ENCODE results near the gene ADAP2.
A peak's percentile ranks its signal among the peaks of the same experiment; 100 is the strongest.
"Not testable (repeated sequence)": the region's sequence is repeated elsewhere in the genome, so short reads cannot be mapped to it uniquely, and the experiment has no call there.

Gene ADAP2

GRCh38 chr17:30931582-30931981, 9.8 kb downstream of the ADAP2 start:
- DNase-seq, result not testable (repeated sequence)

DNA sequence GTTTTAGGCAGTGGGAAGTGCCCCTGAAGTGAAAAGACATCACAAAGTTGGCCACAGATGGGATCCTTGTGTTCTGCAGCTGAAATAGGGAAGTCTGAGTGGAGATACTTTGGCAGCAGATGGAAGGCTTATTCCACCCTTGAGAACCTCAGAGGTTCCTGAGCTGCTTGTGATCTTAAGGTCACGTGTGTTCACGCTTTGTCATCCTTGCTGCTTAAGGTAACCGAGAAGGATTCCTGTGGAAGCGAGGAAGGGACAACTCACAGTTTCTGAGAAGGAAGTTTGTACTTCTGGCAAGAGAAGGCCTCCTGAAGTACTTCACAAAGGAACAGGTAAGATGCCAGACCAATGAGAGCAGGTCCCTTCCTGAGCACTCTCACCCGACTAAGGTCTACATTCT, 12.2 kb downstream of the ADAP2 start:
- DNase-seq, result no peak

DNA sequence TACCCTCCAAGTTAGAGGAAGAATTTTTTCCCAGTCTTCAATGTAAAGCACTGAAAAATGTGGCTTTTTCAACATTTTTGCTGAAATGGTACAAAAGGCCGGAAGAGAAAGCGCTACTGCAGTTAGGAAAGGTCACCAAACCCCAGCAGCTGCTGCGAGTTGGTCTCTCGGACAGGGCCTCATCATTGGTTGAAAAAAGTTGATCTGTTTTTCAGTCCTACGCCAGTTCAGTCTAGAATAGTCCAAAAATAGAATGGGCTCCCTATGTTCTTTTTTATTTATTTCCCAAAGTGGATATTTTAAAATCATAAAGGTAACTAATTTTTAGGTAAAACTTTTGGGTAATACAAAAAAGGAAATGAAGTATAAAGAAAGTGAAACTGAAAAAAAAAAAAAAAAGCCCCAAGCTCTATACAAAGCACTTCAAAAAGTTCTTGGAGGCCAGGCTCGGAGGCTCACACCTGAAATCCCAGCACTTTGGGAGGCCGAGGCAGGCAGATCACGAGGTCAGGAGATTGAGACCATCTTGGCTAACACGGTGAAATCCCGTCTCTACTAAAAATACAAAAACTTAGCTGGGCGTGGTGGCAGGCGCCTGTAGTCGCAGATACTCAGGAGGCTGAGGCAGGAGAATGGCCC, 17.4 kb downstream of the ADAP2 start:
- no peak for DNase-seq

GRCh38 chr17:30942308-30943079, 20.7 kb downstream of the ADAP2 start:
- no peak for DNase-seq

DNA sequence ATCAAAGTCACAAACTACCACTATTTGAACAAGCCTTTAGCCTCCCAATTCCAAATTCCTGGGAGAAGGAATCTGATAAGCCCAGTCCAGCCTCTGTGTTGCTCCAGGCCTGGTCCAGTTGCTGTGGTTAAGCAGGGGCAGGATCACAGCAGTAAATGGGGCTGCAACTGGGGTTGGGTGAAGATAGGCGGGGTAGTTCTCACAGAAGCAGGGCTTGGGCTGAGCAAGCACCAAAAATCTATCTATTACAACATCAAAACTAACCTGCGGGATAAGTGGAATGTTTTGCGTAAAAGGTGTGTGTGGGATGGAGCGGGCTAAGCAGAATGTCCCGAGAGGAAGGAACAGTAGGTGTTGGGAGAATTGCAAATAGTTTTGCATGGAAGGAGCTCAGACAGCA, 26.1 kb downstream of the ADAP2 start:
- no peak for DNase-seq

GRCh38 chr17:30950189-30950588, 28.4 kb downstream of the ADAP2 start:
- no peak for DNase-seq

- peak; percentile 76 for DNase-seq
Observed at GRCh38 chr17:30950669-30951399, 29.1 kb downstream of the ADAP2 start.

GRCh38 chr17:30952638-30953393, 31.1 kb downstream of the ADAP2 start:
- DNase-seq, result no peak

DNA sequence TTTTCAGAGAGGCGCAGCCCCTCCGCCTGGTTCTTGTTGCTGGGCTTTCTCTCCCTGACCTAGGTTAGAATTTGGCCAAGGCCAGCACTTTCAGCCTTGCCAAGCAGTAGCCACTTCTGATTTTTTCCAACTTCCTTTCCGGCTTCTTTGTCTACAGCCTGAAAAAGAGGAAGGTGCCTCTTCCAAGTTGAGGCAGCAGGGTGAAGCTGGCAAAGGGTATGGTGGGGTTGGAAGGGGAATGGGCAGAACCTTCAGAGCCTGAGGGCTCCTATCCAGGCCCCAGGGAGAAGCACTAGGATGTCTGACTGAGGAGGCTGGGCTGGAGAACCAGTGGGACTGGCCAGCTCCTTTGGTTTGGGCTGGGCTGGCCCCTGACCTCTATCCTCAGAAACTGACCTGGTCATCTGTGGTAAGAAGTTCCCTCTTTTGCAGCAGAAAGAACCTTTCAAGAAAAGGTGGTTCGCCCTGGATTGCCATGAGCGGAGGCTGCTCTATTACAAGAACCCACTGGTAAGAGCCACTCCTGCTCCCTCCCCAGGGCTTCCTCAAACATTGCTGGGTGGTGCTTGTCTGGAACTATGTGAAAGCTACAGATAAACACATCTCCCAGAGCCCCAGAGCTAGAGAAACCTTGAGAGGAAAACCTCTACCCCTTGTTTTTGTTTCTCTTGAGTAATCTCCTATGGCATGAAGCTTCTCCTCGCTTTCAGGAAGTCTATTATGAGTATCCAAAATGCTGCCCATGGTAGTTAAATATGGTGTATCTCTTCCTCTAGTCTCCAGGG, 32.5 kb downstream of the ADAP2 start:
- DNase-seq, result no peak

DNA sequence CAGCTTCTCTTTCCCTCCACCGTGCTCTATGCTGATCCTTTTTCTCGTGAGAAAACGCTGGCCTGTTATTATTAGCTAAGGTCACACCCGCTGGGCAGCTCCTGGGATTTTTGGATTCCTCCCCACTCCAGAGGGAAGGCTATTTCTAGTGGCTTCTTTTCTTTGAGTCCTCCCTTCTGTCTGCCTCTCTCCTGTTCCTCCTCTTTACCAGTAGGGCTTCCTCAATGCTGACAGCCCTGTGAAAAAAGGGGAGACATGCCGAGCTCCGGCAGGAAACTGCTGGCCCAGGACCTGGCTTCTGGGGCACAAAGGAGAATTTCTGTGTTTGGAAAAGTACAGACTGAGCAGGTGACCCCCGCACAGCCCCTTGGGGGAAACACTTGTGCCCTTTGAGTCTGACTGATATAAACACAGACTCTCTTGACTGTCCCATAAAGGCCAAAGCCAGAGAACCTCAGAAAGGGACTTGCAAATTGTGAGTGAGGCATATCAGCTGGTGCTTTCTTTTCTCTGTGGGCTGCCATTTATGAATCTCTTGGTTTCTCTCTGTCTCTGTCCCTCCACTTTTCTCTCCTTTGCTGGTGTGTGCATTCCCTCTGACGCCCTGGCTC, 35.1 kb downstream of the ADAP2 start:
- DNase-seq, result no peak

DNA sequence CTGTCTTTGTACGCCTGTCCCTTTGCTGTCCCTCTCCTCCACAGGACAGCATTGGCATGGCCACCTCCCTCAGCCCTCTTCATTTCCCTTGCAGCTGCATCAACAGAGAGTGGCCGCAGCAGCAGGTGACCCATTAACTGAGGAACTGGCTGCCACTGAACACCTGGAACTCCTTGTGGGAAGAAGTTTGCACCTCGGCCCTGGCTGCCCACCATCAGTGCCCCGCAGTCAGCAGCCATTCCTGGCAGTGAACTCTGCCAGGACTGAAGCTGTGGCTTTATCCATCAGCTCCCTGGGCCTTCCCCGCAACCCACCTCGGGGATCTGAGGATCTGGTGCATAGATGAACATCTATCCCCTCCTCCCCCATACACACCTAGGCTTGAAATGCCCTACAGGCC, 36.0 kb downstream of the ADAP2 start:
- DNase-seq, result no peak

DNA sequence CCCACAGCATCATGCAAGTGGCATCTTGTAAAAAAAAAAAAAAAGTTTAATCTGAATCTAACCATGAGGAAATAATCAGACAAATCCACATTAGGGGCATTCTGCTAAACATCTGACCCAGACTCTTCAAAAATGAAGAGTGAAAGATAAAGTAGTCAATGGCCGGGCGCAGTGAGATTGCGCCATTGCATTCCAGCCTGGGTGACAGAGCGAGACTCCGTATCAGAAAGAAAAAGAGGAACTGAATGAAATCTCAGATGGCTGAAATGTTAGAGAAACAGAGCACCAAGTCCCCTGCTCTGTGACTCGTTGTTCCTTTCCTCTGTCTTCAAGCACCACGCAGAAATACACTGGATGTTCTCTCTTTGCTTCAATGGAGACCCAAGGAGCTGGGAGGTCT, 36.4 kb downstream of the ADAP2 start:
- DNase-seq, result no peak

GRCh38 chr17:30961209-30962188, 39.8 kb downstream of the ADAP2 start:
- no peak for DNase-seq

GRCh38 chr17:30964312-30964711, 42.6 kb downstream of the ADAP2 start:
- DNase-seq, result not testable (repeated sequence)

DNA sequence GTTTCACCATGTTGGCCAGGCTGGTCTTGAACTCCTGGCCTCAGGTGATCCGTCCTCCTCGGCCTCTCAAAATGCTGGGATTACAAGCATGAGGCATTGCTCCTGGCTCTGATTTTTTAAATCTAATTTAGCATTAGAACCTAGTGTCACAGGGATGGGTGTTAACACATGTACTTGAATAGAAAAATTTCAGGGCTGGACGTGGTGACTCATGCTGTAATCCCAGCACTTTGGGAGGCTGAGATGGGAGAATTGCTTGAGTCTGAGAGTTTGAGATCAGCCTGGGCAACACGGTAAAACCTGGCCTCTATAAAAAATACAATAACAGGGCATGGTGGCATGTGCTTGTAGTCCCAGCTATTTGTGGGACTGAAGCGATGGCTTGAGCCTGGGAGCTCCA, 43.1 kb downstream of the ADAP2 start:
- DNase-seq, result no peak

DNA sequence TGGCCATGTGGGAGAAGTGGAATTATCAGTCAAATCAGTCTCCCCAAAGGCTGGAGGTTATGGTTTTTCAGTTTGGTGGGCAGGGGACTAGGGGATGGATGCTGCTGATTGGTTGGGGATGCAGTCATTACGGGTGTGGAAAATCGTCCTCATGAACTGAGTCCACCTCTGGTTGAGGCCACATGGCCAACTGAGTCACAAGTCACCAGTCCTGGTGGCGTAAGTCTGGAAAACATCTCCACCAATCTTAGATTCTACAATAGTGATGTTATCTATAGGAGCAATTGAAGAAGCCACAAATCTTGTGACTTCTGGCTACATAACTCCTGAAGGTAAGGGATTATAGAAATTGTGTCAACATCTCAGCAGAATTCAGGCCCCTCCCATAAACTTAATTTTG, 43.9 kb downstream of the ADAP2 start:
- DNase-seq, result no peak

DNA sequence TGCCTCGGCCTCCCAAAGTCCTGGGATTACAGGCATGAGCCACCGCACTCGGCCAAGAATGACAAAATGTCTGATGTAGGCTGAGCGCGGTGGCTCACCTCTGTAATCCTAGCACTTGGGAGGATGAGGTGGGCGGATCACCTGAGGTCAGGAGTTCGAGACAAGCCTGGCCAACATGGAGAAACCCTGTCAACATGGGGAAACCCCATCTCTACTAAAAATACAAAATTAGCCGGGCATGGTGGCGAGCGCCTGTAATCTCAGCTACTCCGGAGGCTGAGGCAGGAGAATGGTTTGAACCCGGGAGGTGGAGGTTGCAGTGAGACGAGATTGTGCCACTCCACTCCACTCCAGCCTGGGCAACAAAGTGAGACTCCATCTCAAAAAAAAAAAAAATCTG, 46.2 kb downstream of the ADAP2 start:
- not testable (repeated sequence) for DNase-seq

DNA sequence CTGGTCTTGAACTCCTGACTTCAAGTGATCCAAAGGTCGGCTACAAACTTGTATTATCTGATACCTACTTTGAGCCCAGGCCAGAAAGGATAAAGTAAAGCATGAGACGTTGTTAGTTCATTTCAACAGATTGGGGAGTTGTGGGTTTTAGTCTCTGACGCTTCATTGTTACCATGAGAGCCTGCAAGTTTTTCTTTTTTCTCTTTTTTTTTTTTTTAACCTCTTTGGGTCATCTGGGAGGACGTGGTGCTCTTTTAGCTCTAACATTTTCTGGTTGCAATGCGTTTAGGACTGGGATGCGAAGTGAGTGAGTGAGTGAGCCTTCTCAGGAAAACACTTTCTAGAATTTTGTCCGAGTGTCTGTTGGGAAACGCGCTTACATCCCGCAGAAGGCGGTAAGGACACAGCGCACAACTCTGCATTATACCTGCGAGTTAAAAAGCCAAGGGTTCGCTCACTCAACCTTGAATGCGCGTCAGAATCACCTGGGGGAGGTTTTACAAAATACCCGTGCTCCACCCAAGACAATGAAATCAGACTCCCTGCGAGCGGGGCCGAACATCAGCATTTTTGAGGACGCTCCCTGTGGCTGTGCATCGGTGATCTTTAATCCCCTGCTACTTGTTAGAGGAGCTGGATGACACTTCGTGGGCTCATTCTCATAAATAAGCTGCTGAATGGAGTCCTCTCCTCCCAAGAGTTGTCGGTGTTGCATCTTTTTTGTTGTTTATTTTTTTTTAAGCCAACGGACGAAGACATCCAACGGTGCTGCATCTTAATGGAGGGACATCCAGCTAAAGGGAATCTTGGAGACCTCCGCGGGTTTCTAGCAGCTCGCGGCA, 48.5 kb downstream of the ADAP2 start:
- no peak for DNase-seq

DNA sequence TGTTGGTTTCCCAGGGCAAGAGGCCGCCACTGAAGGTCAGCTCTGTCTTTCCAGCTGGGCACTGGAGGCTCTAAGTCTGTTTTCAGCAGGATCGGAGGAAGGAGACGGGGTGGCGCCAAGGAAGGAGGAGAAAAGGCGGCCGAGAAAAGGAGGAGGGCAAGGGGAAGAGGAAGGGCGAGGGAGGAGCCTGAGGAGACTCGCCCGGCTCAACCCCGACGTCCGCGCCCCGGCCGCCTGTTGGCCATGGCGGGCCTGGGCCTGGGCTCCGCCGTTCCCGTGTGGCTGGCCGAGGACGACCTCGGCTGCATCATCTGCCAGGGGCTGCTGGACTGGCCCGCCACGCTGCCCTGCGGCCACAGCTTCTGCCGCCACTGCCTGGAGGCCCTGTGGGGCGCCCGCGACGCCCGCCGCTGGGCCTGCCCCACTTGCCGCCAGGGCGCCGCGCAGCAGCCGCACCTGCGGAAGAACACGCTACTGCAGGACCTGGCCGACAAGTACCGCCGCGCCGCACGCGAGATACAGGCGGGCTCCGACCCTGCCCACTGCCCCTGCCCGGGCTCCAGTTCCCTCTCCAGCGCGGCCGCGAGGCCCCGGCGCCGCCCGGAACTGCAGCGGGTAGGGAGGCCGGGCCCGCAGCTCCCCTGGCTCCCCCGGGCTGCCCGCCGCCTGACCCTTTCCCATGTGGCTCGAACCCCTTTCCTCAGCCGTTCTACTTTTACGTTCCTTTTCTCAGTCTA, 49.3 kb downstream of the ADAP2 start, which contains the start of gene RNF135:
Gene RNF135 (plus strand): TSS at position 209 of the 737 bp plus-strand sequence. CDS start 35 bp downstream, at position 244.
- DNase-seq, result no peak
